DOHH2 (cell line): Measurements from ENCODE around the gene PPP4R1.

Experiments
- EZH2phosphoT487 ChIP-seq: fragments of 200-600 bp; sonication (generic); IDR thresholded peaks from 2 replicates; pipeline ENCODE4 v1.6.1; 2017; ENCODE audit warnings: borderline replicate concordance, mild to moderate bottlenecking, antibody characterized with exemption, low read length, moderate library complexity, mixed read lengths
- TF ChIP-seq, protein P1 (sequence below): fragments of 200-600 bp; sonication (generic); IDR thresholded peaks from one replicate; pipeline ENCODE4 v1.5.1; 2014; ENCODE audit warnings: antibody characterized with exemption, mild to moderate bottlenecking, low read depth, low read length; ENCODE audit not compliant: poor library complexity, severe bottlenecking

GRCh38 chr18:9631814-9632496, 17.6 kb upstream of the PPP4R1 start:
- TF ChIP-seq, protein P1, sequence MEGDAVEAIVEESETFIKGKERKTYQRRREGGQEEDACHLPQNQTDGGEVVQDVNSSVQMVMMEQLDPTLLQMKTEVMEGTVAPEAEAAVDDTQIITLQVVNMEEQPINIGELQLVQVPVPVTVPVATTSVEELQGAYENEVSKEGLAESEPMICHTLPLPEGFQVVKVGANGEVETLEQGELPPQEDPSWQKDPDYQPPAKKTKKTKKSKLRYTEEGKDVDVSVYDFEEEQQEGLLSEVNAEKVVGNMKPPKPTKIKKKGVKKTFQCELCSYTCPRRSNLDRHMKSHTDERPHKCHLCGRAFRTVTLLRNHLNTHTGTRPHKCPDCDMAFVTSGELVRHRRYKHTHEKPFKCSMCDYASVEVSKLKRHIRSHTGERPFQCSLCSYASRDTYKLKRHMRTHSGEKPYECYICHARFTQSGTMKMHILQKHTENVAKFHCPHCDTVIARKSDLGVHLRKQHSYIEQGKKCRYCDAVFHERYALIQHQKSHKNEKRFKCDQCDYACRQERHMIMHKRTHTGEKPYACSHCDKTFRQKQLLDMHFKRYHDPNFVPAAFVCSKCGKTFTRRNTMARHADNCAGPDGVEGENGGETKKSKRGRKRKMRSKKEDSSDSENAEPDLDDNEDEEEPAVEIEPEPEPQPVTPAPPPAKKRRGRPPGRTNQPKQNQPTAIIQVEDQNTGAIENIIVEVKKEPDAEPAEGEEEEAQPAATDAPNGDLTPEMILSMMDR, result no peak
- no peak for TF ChIP-seq EZH2phosphoT487
